Gastroesophageal sphincter (tissue), 3 donors: Measurements from ENCODE around the gene PNMA8B.

Experiments
- CTCF ChIP-seq, 4 experiments: fragments of 200-600 bp in 2 of 4; fragments of 450-650 bp in 2 of 4; sonication (generic) in 1 of 4; IDR thresholded peaks; one replicate each; pipeline ENCODE4 v1.5.1; 2017 to 2019; ENCODE audit warnings: antibody characterized with exemption in 4 of 4, mild to moderate bottlenecking in 2 of 4, moderate library complexity in 2 of 4
- POLR2A ChIP-seq, 2 donors: fragments of 450-650 bp; IDR thresholded peaks; one replicate each; pipeline ENCODE4 v1.6.1; 2017; ENCODE audit warnings: antibody characterized with exemption in 2 of 2, mild to moderate bottlenecking in 2 of 2, moderate library complexity in 1 of 2
- POLR2AphosphoS5 ChIP-seq: sonication (generic); formaldehyde crosslinking; IDR thresholded peaks from one replicate; pipeline ENCODE4 v1.6.1; 2017; ENCODE audit warnings: antibody characterized with exemption

- no peak for TF ChIP-seq CTCF (IDR thresholded peaks at IDR 0.05)
- TF ChIP-seq POLR2A (IDR thresholded peaks at IDR 0.05): no peak
- no peak for TF ChIP-seq POLR2AphosphoS5
These were observed 25.3 kb downstream of the PNMA8B start for GRCh38 chr19:46470376-46470775.
